Measurements from ENCODE around the gene ADPRHL1.
"Not testable (repeated sequence)": the region's sequence is repeated elsewhere in the genome, so short reads cannot be mapped to it uniquely, and the experiment has no call there.

The ADPRHL1 gene

GRCh38 chr13:113441661-113442060, 11.6 kb downstream of the ADPRHL1 start:
- in situ Hi-C loops (cut with HindIII; ENCODE audit: low sequenced_read_pairs), result no loop called here
- no peak for DNase-seq (ENCODE audit: low read depth, low spot score)
- TF ChIP-seq CTCF (IDR thresholded peaks at IDR 0.05; ENCODE audit: low read depth, low read length), result no peak
- H3K4me3 ChIP-seq (ENCODE audit: low read depth, low read length), result no peak overlapping the region

DNA sequence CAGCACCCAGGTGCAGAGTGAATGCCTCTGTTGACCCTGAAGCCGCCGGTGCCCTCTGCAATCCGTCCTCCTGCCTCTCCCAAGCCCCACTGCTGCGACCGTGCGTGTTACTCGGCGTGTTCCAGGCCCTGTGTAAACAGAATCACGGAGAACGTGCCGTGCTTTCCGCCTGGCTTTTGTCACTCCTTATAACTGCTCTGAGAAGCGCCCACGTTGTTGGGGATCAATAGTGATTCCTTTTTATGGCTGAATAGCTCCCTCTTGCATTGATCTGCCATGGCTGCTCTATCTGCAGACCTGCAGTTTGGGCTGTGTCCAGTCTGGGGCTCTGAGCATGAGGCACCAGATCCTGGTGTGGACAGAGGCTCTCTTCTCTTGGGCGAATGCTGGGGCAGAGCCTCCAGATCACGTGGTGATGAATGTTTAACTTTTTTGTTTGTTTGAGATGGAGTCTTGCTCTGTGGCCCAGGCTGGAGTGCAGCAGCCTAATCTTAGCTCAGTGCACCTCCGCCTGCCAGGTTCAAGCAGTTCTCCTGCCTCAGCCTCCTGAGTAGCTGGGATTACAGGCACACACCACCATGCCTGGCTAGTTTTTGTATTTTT, 15.8 kb downstream of the ADPRHL1 start:
- in situ Hi-C loops (cut with HindIII; ENCODE audit: low sequenced_read_pairs), result no loop called here
- no peak for TF ChIP-seq CTCF (IDR thresholded peaks at IDR 0.05; ENCODE audit: low read depth, low read length)
- no peak for DNase-seq (ENCODE audit: low read depth, low spot score)
- H3K4me3 ChIP-seq (ENCODE audit: low read depth, low read length), result no peak overlapping the region

DNA sequence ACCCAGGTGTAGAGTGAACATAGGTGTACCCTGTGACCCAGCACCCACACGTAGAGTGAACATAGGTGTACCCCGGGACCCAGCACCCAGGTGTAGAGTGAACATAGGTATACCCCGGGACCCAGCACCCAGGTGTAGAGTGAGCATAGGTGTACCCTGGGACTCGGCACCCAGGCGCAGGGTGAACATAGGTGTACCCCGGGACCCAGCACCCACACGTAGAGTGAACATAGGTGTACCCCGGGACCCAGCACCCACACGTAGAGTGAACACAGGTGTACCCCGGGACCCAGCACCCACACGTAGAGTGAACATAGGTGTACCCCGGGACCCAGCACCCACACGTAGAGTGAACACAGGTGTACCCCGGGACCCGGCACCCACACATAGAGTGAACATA, 16.4 kb downstream of the ADPRHL1 start:
- DNase-seq (ENCODE audit: low read depth, low spot score); in situ Hi-C loops (cut with HindIII; ENCODE audit: low sequenced_read_pairs); H3K4me3 ChIP-seq (ENCODE audit: low read depth, low read length): not testable (repeated sequence)

DNA sequence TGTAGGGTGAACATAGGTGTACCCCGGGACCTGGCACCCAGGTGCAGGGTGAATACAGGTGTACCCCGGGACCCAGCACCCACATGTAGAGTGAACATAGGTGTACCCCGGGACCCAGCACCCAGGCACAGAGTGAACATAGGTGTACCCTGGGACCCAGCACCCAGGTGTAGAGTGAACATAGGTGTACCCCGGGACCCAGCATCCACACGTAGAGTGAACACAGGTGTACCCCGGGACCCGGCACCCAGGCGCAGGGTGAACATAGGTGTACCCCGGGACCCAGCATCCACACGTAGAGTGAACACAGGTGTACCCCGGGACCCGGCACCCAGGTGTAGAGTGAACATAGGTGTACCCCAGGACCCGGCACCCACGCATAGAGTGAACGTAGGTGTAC, 17.4 kb downstream of the ADPRHL1 start:
- H3K4me3 ChIP-seq (ENCODE audit: low read depth, low read length); in situ Hi-C loops (cut with HindIII; ENCODE audit: low sequenced_read_pairs); DNase-seq (ENCODE audit: low read depth, low spot score): not testable (repeated sequence)

GRCh38 chr13:113433391-113433916, 19.8 kb downstream of the ADPRHL1 start:
- in situ Hi-C loops (cut with HindIII; ENCODE audit: low sequenced_read_pairs), result no loop called here
- no peak for DNase-seq (ENCODE audit: low read depth, low spot score)
- no peak overlapping the region for H3K4me3 ChIP-seq (ENCODE audit: low read depth, low read length)
- TF ChIP-seq CTCF (IDR thresholded peaks at IDR 0.05; ENCODE audit: low read depth, low read length), result no peak

GRCh38 chr13:113432506-113433270, 20.6 kb downstream of the ADPRHL1 start:
- in situ Hi-C loops (cut with HindIII; ENCODE audit: low sequenced_read_pairs), result no loop called here
- no peak overlapping the region for H3K4me3 ChIP-seq (ENCODE audit: low read depth, low read length)
- DNase-seq (ENCODE audit: low read depth, low spot score), result no peak
- TF ChIP-seq CTCF (IDR thresholded peaks at IDR 0.05; ENCODE audit: low read depth, low read length), result no peak

- no peak overlapping the region for H3K4me3 ChIP-seq (ENCODE audit: low read depth, low read length)
- in situ Hi-C loops (cut with HindIII; ENCODE audit: low sequenced_read_pairs), result no loop called here
- no peak for DNase-seq (ENCODE audit: low read depth, low spot score)
- no peak for TF ChIP-seq CTCF (IDR thresholded peaks at IDR 0.05; ENCODE audit: low read depth, low read length)
These were observed 22.1 kb downstream of the ADPRHL1 start for GRCh38 chr13:113431171-113431570.
